Mesendoderm (in vitro differentiated cells): Measurements from ENCODE around the gene ABCA8.
A peak's percentile ranks its signal among the peaks of the same experiment; 100 is the strongest.

Source experiments
- DNase-seq: peaks from one replicate; pipeline ENCODE4 v3.0.0; 2013
- H2AK5ac ChIP-seq: 2 replicates; pipeline ENCODE4 v1.6.1; 2013; ENCODE audit warnings: low read length, inconsistent platforms
- H2BK120ac ChIP-seq: 2 replicates; pipeline ENCODE4 v1.6.1; 2013; ENCODE audit warnings: low read depth, mild to moderate bottlenecking, low read length, moderate library complexity, mixed read lengths
- H2BK15ac ChIP-seq: replicated peaks from 2 replicates; pipeline ENCODE4 v1.6.1; 2013; ENCODE audit warnings: low read depth, mild to moderate bottlenecking, moderate library complexity
- H2BK5ac ChIP-seq: 2 replicates; pipeline ENCODE4 v1.6.1; 2013; ENCODE audit warnings: low read length, inconsistent platforms
- H3K18ac ChIP-seq: 2 replicates; pipeline ENCODE4 v1.6.1; 2013; ENCODE audit warnings: mild to moderate bottlenecking, low read length, mixed read lengths
- H3K23ac ChIP-seq: one replicate; pipeline ENCODE4 v1.6.1; 2013; ENCODE audit warnings: low read length
- H3K27ac ChIP-seq: 2 replicates; pipeline ENCODE4 v1.5.1; 2013; ENCODE audit warnings: low read depth, mild to moderate bottlenecking, inconsistent platforms, low read length, moderate library complexity
- H3K27me3 ChIP-seq: 2 replicates; pipeline ENCODE4 v1.6.1; 2013; ENCODE audit warnings: low read length, control low read depth, mild to moderate bottlenecking, inconsistent platforms; ENCODE audit not compliant: insufficient read depth, poor library complexity
- H3K36me3 ChIP-seq: 2 replicates; pipeline ENCODE4 v1.6.1; 2013; ENCODE audit warnings: low read length, inconsistent platforms; ENCODE audit not compliant: control insufficient read depth, insufficient read depth
- H3K4ac ChIP-seq: one replicate; pipeline ENCODE4 v1.6.1; 2013; ENCODE audit warnings: low read depth, mild to moderate bottlenecking, low read length, moderate library complexity
- H3K4me1 ChIP-seq: 2 replicates; pipeline ENCODE4 v1.6.1; 2013; ENCODE audit warnings: low read depth, low read length, inconsistent platforms; ENCODE audit not compliant: control insufficient read depth
- H3K4me2 ChIP-seq: 2 replicates; pipeline ENCODE4 v1.6.1; 2013; ENCODE audit warnings: low read length
- H3K4me3 ChIP-seq: 2 replicates; pipeline ENCODE4 v1.5.1; 2013; ENCODE audit warnings: mild to moderate bottlenecking, low read length
- H3K56ac ChIP-seq: one replicate; pipeline ENCODE4 v1.6.1; 2013; ENCODE audit warnings: low read length
- H3K79me1 ChIP-seq: 2 replicates; pipeline ENCODE4 v1.6.1; 2013; ENCODE audit warnings: low read length, inconsistent platforms
- H3K79me2 ChIP-seq: 2 replicates; pipeline ENCODE4 v1.6.1; 2013; ENCODE audit warnings: mild to moderate bottlenecking, low read length; ENCODE audit not compliant: control insufficient read depth, insufficient read depth
- H3K9ac ChIP-seq: 2 replicates; pipeline ENCODE4 v1.6.1; 2013; ENCODE audit warnings: low read length, inconsistent platforms
- H4K5ac ChIP-seq: one replicate; pipeline ENCODE4 v1.6.1; 2013; ENCODE audit warnings: low read length
- H4K8ac ChIP-seq: one replicate; pipeline ENCODE4 v1.6.1; 2013; ENCODE audit warnings: low read depth, mild to moderate bottlenecking, control low read depth, low read length, moderate library complexity
- WGBS: extraction: QIAGEN DNeasy Blood & Tissue Kit; methylation state at CpG from one replicate; pipeline ENCODE4 v1.1.7; 2013; ENCODE audit warnings: low lambda C conversion rate, missing lambda C conversion rate; ENCODE audit not compliant: insufficient coverage; ENCODE audit errors: extremely low coverage; 5-methylcytosine and 5-hydroxymethylcytosine counted together

ABCA8 gene

GRCh38 chr17:68871447-68871846 is 83.7 kb downstream of the ABCA8 start:
- Histone ChIP-seq H3K79me1 (no peaks in the 10 kb centered on the region), H3K23ac (no peak overlapping the region), H2BK5ac (no peak overlapping the region), H2BK120ac (no peak overlapping the region), H3K9ac (no peak overlapping the region), H4K5ac (no peak overlapping the region), H3K56ac (no peak overlapping the region), H3K27me3 (no peaks in the 10 kb centered on the region), H3K4me1 (no peaks in the 10 kb centered on the region), H3K4ac (no peak overlapping the region), H2AK5ac (no peak overlapping the region), H3K4me3 (no peak overlapping the region), H2BK15ac (no peak overlapping the region), H3K4me2 (no peak overlapping the region), H3K18ac (no peak overlapping the region), H3K79me2 (no peaks in the 10 kb centered on the region), H3K36me3 (no peaks in the 10 kb centered on the region), H3K27ac (no peak overlapping the region), H4K8ac (no peak overlapping the region)
- no peak for DNase-seq
- WGBS, result no CpG with 5 or more reads among the region's 2 CpGs

GRCh38 chr17:68870976-68871375 is 84.2 kb downstream of the ABCA8 start:
- no peak overlapping the region for H3K18ac ChIP-seq
- H3K36me3 ChIP-seq, result no peaks in the 10 kb centered on the region
- no peak for DNase-seq

GRCh38 chr17:68870161-68870826 is 84.9 kb downstream of the ABCA8 start:
- no peak overlapping the region for H3K9ac ChIP-seq
- no peaks in the 10 kb centered on the region for H3K4me1 ChIP-seq
- H3K4me3 ChIP-seq, result no peak overlapping the region
- H3K18ac ChIP-seq, result no peak overlapping the region
- H2AK5ac ChIP-seq, result no peak overlapping the region
- no peaks in the 10 kb centered on the region for H3K79me2 ChIP-seq
- H2BK15ac ChIP-seq, result no peak overlapping the region
- H3K56ac ChIP-seq, result no peak overlapping the region
- H4K8ac ChIP-seq, result no peak overlapping the region
- H3K23ac ChIP-seq, result no peak overlapping the region
- DNase-seq, result no peak
- no CpG with 5 or more reads among the region's 3 CpGs for WGBS
- H3K4ac ChIP-seq, result no peak overlapping the region
- no peak overlapping the region for H4K5ac ChIP-seq
- H3K27ac ChIP-seq, result no peak overlapping the region
- H3K4me2 ChIP-seq, result no peak overlapping the region
- H2BK120ac ChIP-seq, result peak overlapping the region; percentile 21
- H2BK5ac ChIP-seq, result no peak overlapping the region
- no peaks in the 10 kb centered on the region for H3K27me3 ChIP-seq
- no peaks in the 10 kb centered on the region for H3K36me3 ChIP-seq
- no peaks in the 10 kb centered on the region for H3K79me1 ChIP-seq

More at GRCh38 chr17:68870976-68871375, 84.2 kb downstream of the ABCA8 start:
- Histone ChIP-seq H3K4me1 (no peaks in the 10 kb centered on the region), H4K5ac (no peak overlapping the region), H3K9ac (no peak overlapping the region), H3K4ac (no peak overlapping the region), H3K79me1 (no peaks in the 10 kb centered on the region), H3K27ac (no peak overlapping the region), H2BK120ac (no peak overlapping the region), H2BK5ac (no peak overlapping the region), H4K8ac (no peak overlapping the region), H3K4me3 (no peak overlapping the region), H2BK15ac (no peak overlapping the region), H3K79me2 (no peaks in the 10 kb centered on the region), H2AK5ac (no peak overlapping the region), H3K4me2 (no peak overlapping the region), H3K27me3 (no peaks in the 10 kb centered on the region), H3K56ac (no peak overlapping the region), H3K23ac (no peak overlapping the region)
- WGBS, result no CpG with 5 or more reads among the region's 1 CpG

GRCh38 chr17:68868708-68869107 is 86.5 kb downstream of the ABCA8 start:
- H3K9ac ChIP-seq, result no peak overlapping the region
- H3K27ac ChIP-seq, result no peak overlapping the region
- H3K79me1 ChIP-seq, result no peaks in the 10 kb centered on the region
- no peak overlapping the region for H3K4me2 ChIP-seq
- no peaks in the 10 kb centered on the region for H3K36me3 ChIP-seq
- no peak overlapping the region for H3K56ac ChIP-seq
- H4K8ac ChIP-seq, result no peak overlapping the region
- no peak for DNase-seq
- no peak overlapping the region for H2BK5ac ChIP-seq
- H4K5ac ChIP-seq, result no peak overlapping the region
- no peak overlapping the region for H3K4me3 ChIP-seq
- no peaks in the 10 kb centered on the region for H3K79me2 ChIP-seq
- H2AK5ac ChIP-seq, result no peak overlapping the region
- H3K18ac ChIP-seq, result no peak overlapping the region
- H2BK120ac ChIP-seq, result no peak overlapping the region
- no peak overlapping the region for H3K23ac ChIP-seq
- H3K4ac ChIP-seq, result no peak overlapping the region
- H3K27me3 ChIP-seq, result no peaks in the 10 kb centered on the region
- WGBS, result no CpG with 5 or more reads among the region's 3 CpGs
- H2BK15ac ChIP-seq, result no peak overlapping the region
- no peaks in the 10 kb centered on the region for H3K4me1 ChIP-seq

- H2BK120ac ChIP-seq, result no peak overlapping the region
- no peaks in the 10 kb centered on the region for H3K79me2 ChIP-seq
- no peak overlapping the region for H3K4ac ChIP-seq
- no peak for DNase-seq
- H3K36me3 ChIP-seq, result no peaks in the 10 kb centered on the region
- H2BK5ac ChIP-seq, result no peak overlapping the region
- no peak overlapping the region for H3K56ac ChIP-seq
- H3K27me3 ChIP-seq, result no peaks in the 10 kb centered on the region
- H3K23ac ChIP-seq, result no peak overlapping the region
- no peak overlapping the region for H4K5ac ChIP-seq
- no peak overlapping the region for H3K4me2 ChIP-seq
- H3K4me3 ChIP-seq, result no peak overlapping the region
- no peak overlapping the region for H2AK5ac ChIP-seq
- no peaks in the 10 kb centered on the region for H3K4me1 ChIP-seq
- no peak overlapping the region for H3K27ac ChIP-seq
- H3K79me1 ChIP-seq, result no peaks in the 10 kb centered on the region
- H3K18ac ChIP-seq, result no peak overlapping the region
- H3K9ac ChIP-seq, result no peak overlapping the region
- no peak overlapping the region for H4K8ac ChIP-seq
- no peak overlapping the region for H2BK15ac ChIP-seq
- 100% methylated on average over 1 of the region's 7 CpGs for WGBS
Measured at GRCh38 chr17:68867759-68868516, 87.3 kb downstream of the ABCA8 start.
